Activated gamma-delta T cell treated with anti-CD3 and anti-CD28 coated beads, Interleukin-2, amount 50 U/mL, for 16 hours (primary cell): ENCODE data around the gene GPR152.
A peak's percentile ranks its signal among the peaks of the same experiment; 100 is the strongest.

Source experiments
- DNase-seq: peaks from one replicate; pipeline ENCODE4 v3.0.0-alpha.2; 2020; ENCODE audit warnings: low read depth

GPR152 gene

GRCh38 chr11:67465189-67465510, 12.6 kb upstream of the GPR152 start:
- no peak for DNase-seq

- DNase-seq: peak; percentile 90
Measured at GRCh38 chr11:67464411-67465188, 12.1 kb upstream of the GPR152 start.

- DNase-seq: no peak
Measured at GRCh38 chr11:67463680-67464410, 11.3 kb upstream of the GPR152 start.

GRCh38 chr11:67463186-67463585, 10.7 kb upstream of the GPR152 start:
- DNase-seq: no peak

GRCh38 chr11:67458266-67458665, 5.7 kb upstream of the GPR152 start:
- DNase-seq: no peak

- DNase-seq: no peak
Measured at GRCh38 chr11:67457453-67457852, 4.9 kb upstream of the GPR152 start.

- DNase-seq: no peak
Measured at GRCh38 chr11:67456068-67456705, 3.7 kb upstream of the GPR152 start.

- no peak for DNase-seq
Measured at GRCh38 chr11:67455054-67455453, 2.5 kb upstream of the GPR152 start, which contains the start of gene CABP4. Gene CABP4 (plus strand): TSS chr11:67455354. CDS start chr11:67455424, 70 bp downstream.

- no peak for DNase-seq
Measured at GRCh38 chr11:67453816-67454732, 1.5 kb upstream of the GPR152 start.

GRCh38 chr11:67451658-67451976, 912 bp downstream of the GPR152 start:
- DNase-seq: no peak

- DNase-seq: no peak
Measured at GRCh38 chr11:67450796-67451657, 1.5 kb downstream of the GPR152 start.

GRCh38 chr11:67449116-67449844, 3.2 kb downstream of the GPR152 start:
- no peak for DNase-seq

GRCh38 chr11:67448220-67448609, 4.3 kb downstream of the GPR152 start:
- DNase-seq: no peak

- DNase-seq: no peak
Measured at GRCh38 chr11:67445515-67445914, 7.0 kb downstream of the GPR152 start.

GRCh38 chr11:67442504-67443404, 9.8 kb downstream of the GPR152 start:
- no peak for DNase-seq

GRCh38 chr11:67441731-67442351, 10.7 kb downstream of the GPR152 start:
- DNase-seq: no peak

- no peak for DNase-seq
Measured at GRCh38 chr11:67441098-67441563, 11.4 kb downstream of the GPR152 start.

GRCh38 chr11:67440229-67441097, 12.1 kb downstream of the GPR152 start:
- DNase-seq: no peak
